HepG2 (cell line): ENCODE data around the gene BDKRB1. TPM values are rescaled to one million over a fixed set of nuclear protein-coding genes. Genes with fewer than 3 reads are reported as not detected.
A peak's percentile ranks its signal among the peaks of the same experiment; 100 is the strongest.

ENCODE experiments used
- ATAC-seq: fragments of 200-7000 bp; cut with Tn5 transposase; 3 replicates; pipeline ENCODE4 v1.9.1; 2020; ENCODE audit warnings: mild to moderate bottlenecking, moderate library complexity
- BruUV-seq: library from RNA; stranded (reverse); fragments of 400-500 nt; replicated peaks from 2 replicates; lab custom pipeline; 2021; lab: Mats Ljungman, UMichigan
- CTCF ChIA-PET: fragments of 300-600 bp; formaldehyde crosslinking; extraction: SDS; loops from one replicate; lab custom pipeline; 2021; ENCODE audit warnings: low total read pairs, inconsistent platforms, low intra/inter-chr PET ratio; lab: Yijun Ruan, JAX
- POLR2A ChIA-PET: fragments of 350-600 bp; sonication (Branson Sonifier 250); formaldehyde crosslinking; loops from one replicate; lab custom pipeline; 2020; ENCODE audit warnings: antibody characterized with exemption, inconsistent platforms; lab: Yijun Ruan, JAX
- DNase-seq: peaks from one replicate; pipeline ENCODE4 v3.0.0-alpha.2; 2015; ENCODE audit warnings: low spot score
- FAIRE-seq: peaks from 3 replicates; lab custom pipeline; 2011; peaks lifted over from hg19 to GRCh38; lab: Jason Lieb, UNC
- H2AFZ ChIP-seq: one replicate; pipeline ENCODE4 v1.6.1; 2011; ENCODE audit warnings: low read length, inconsistent platforms
- H3K27ac ChIP-seq: fragments of 300-600 bp; 3 replicates; pipeline ENCODE4 v1.8.0; 2011; ENCODE audit warnings: mixed run types, mild to moderate bottlenecking, mixed read lengths, low read length, inconsistent platforms; ENCODE audit not compliant: insufficient read depth; ENCODE audit errors: extremely low read length
- H3K27me3 ChIP-seq, 2 experiments: fragments of 200-600 bp in 1 of 2; 2 replicates in 1 of 2; 3 replicates in 1 of 2; pipeline versions ENCODE4 v1.6.0 to v1.8.0; 2011; ENCODE audit warnings: low read length in 2 of 2, mild to moderate bottlenecking in 2 of 2, moderate library complexity in 2 of 2, inconsistent platforms in 1 of 2; ENCODE audit not compliant: insufficient read depth in 2 of 2, control insufficient read depth in 1 of 2
- H3K36me3 ChIP-seq, 2 experiments: fragments of 200-600 bp in 1 of 2; replicated peaks in 1 of 2; 2 replicates in 1 of 2; 3 replicates in 1 of 2; pipeline versions ENCODE4 v1.5.1 to v1.8.0; 2011; ENCODE audit warnings: low read length in 2 of 2, inconsistent platforms in 1 of 2; ENCODE audit not compliant: insufficient read depth in 2 of 2, control insufficient read depth in 1 of 2
- H3K4me1 ChIP-seq: 2 replicates; pipeline ENCODE4 v1.5.1; 2012; ENCODE audit warnings: low read length, inconsistent platforms; ENCODE audit not compliant: insufficient read depth
- H3K4me2 ChIP-seq: 2 replicates; pipeline ENCODE4 v1.6.0; 2011; ENCODE audit warnings: low read depth, low read length, inconsistent platforms
- H3K4me3 ChIP-seq, 3 experiments: fragments of 200-600 bp in 1 of 3; sonication (generic), shearing (Covaris generic) in 1 of 3; replicated peaks in 1 of 3; 2 replicates each; pipeline ENCODE4 v1.5.1; 2011 to 2016; ENCODE audit warnings: low read length in 3 of 3, inconsistent platforms in 2 of 3, low read depth in 2 of 3, mild to moderate bottlenecking in 2 of 3, control low read depth in 1 of 3, mixed read lengths in 1 of 3; ENCODE audit not compliant: insufficient read depth in 1 of 3
- H3K79me2 ChIP-seq: one replicate; pipeline ENCODE4 v1.6.1; 2011; ENCODE audit warnings: low read length, inconsistent platforms; ENCODE audit not compliant: insufficient read depth
- H3K9ac ChIP-seq: 2 replicates; pipeline ENCODE4 v1.6.0; 2011; ENCODE audit warnings: mild to moderate bottlenecking, low read depth, low read length, inconsistent platforms; ENCODE audit not compliant: insufficient read depth
- H3K9me3 ChIP-seq: 2 replicates; pipeline ENCODE4 v1.5.1; 2012; ENCODE audit warnings: mild to moderate bottlenecking, low read length
- H4K20me1 ChIP-seq: 2 replicates; pipeline ENCODE4 v1.6.0; 2011; ENCODE audit warnings: inconsistent platforms, mild to moderate bottlenecking, low read length, moderate library complexity; ENCODE audit not compliant: insufficient read depth
- PLRG1 ChIP-seq: fragments of 450-650 bp; conservative IDR thresholded peaks from 2 replicates; pipeline ENCODE4 v1.6.1; 2016
- TBL1XR1 ChIP-seq: fragments of 150-350 bp; IDR thresholded peaks from 2 replicates; pipeline ENCODE4 v1.6.1; 2014; ENCODE audit warnings: borderline replicate concordance, low read length; ENCODE audit not compliant: partially characterized antibody
- ZBTB7A ChIP-seq: sonication (generic); formaldehyde crosslinking; IDR thresholded peaks from 2 replicates; pipeline ENCODE4 v1.8.0; 2022; ENCODE audit warnings: mild to moderate bottlenecking, missing genetic modification reagents
- ZNF878 ChIP-seq: sonication (generic); formaldehyde crosslinking; IDR thresholded peaks from 2 replicates; pipeline ENCODE4 v1.8.1; 2023; ENCODE audit warnings: mild to moderate bottlenecking, missing genetic modification reagents, moderate library complexity
- WGBS: methylation state at CpG from one replicate; pipeline ENCODE4 v1.1.6; 2017; ENCODE audit warnings: low lambda C conversion rate; 5-methylcytosine and 5-hydroxymethylcytosine counted together
- in situ Hi-C: cut with HindIII; loops from 2 replicates; pipeline ENCODE4 v1.10.0; 2017; ENCODE audit warnings: low pct_unique_long_range_greater_than_20kb; ENCODE audit not compliant: extremely low pct_ligation_motif_present
- intact Hi-C: fragments of 100-400 bp; cut with micrococcal nuclease; formaldehyde crosslinking; loops from one replicate; pipeline ENCODE4 v1.10.0; 2022; ENCODE audit not compliant: unreplicated experiment
- polyA plus RNA-seq, 8 experiments: library from polyadenylated mRNA; depleted of rRNA in 3 of 8; stranded (reverse) in 7 of 8; unstranded in 1 of 8; fragments of >200 nt; fragmentation: Illumina TruSeq in 4 of 8; extraction: Trizol in 4 of 8; gene quantifications; 2 replicates each; pipeline versions ENCODE4 v1.2.1 to v1.2.3, GENCODE V29; 2011 to 2016; ENCODE audit warnings: low read depth in 4 of 8, missing spikeins in 1 of 8, mixed read lengths in 1 of 8; ENCODE audit not compliant: insufficient read depth in 1 of 8
- total RNA-seq, 5 experiments: library from RNA; depleted of rRNA; stranded (reverse); fragments of >200 nt; fragmentation: Illumina TruSeq; extraction: Trizol; gene quantifications; 2 replicates each; pipeline ENCODE4 v1.2.3, GENCODE V29; 2016; ENCODE audit warnings: low read depth in 1 of 5
- TF ChIP-seq, protein P1 (sequence below): fragments of 450-650 bp; IDR thresholded peaks from 2 replicates; pipeline ENCODE4 v1.6.1; 2016
- TF ChIP-seq, protein P2 (sequence below): sonication (generic); formaldehyde crosslinking; IDR thresholded peaks from 2 replicates; pipeline ENCODE4 v1.5.0; 2020; ENCODE audit warnings: missing genetic modification reagents
- TF ChIP-seq, protein P3 (sequence below): sonication (generic); formaldehyde crosslinking; IDR thresholded peaks from 2 replicates; pipeline ENCODE4 v1.5.0; 2020; ENCODE audit warnings: mild to moderate bottlenecking, missing genetic modification reagents

BDKRB1 gene
- total and polyA plus RNA-seq, 2 of the 13 experiments (the other 11 are each of a cell fraction or from before 2014, with no cell fraction given): 0.05 TPM; not detected in 1

DNA sequence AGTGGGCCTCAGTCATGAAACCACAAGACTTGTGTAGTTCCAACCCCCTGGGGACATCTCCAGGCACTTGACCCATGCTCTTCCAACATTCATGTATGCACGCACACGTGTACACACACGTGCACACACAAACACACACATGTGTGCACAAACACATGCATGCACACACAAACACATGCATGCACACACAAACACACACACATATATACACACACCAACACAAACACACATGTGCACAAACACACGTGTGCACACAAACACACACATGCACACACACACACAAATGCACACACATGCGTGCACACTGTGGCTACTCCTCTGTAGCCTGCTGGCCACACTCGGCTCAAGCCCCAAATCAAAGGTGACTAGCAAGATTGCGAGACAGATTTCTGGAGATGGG is 28.6 kb upstream of the BDKRB1 start:
- Histone ChIP-seq H3K79me2 (no peaks in the 10 kb centered on the region), H3K36me3 (no peaks in the 10 kb centered on the region), H3K4me3 (no peak overlapping the region), H3K4me2 (no peak overlapping the region), H3K9me3 (no peaks in the 10 kb centered on the region), H3K27ac (no peak overlapping the region), H3K9ac (no peak overlapping the region), H3K4me1 (no peaks in the 10 kb centered on the region), H4K20me1 (no peaks in the 10 kb centered on the region)
- intact Hi-C loops: no loop called here
- ChIA-PET POLR2A (no interaction called here), CTCF (no interaction called here)
- in situ Hi-C loops: no loop called here
- 43% methylated on average over 7 of the region's 7 CpGs for whole genome bisulfite sequencing
- no TSS peak for BruUV-seq
- no peak for DNase-seq
- no peak for TF ChIP-seq TBL1XR1
- TF ChIP-seq, protein P1, sequence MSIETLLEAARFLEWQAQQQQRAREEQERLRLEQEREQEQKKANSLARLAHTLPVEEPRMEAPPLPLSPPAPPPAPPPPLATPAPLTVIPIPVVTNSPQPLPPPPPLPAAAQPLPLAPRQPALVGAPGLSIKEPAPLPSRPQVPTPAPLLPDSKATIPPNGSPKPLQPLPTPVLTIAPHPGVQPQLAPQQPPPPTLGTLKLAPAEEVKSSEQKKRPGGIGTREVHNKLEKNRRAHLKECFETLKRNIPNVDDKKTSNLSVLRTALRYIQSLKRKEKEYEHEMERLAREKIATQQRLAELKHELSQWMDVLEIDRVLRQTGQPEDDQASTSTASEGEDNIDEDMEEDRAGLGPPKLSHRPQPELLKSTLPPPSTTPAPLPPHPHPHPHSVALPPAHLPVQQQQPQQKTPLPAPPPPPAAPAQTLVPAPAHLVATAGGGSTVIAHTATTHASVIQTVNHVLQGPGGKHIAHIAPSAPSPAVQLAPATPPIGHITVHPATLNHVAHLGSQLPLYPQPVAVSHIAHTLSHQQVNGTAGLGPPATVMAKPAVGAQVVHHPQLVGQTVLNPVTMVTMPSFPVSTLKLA: peak; percentile 100
- TF ChIP-seq, all 625 proteins: peak for 1
- FAIRE-seq: no peak
- ATAC-seq: no peak
- peaks cover 0 to 12% of the 10 kb centered on the region in 2 experiments; a peak in 2 of 5 replicates for H3K27me3 ChIP-seq
- no peak overlapping the region for H2AFZ ChIP-seq

DNA sequence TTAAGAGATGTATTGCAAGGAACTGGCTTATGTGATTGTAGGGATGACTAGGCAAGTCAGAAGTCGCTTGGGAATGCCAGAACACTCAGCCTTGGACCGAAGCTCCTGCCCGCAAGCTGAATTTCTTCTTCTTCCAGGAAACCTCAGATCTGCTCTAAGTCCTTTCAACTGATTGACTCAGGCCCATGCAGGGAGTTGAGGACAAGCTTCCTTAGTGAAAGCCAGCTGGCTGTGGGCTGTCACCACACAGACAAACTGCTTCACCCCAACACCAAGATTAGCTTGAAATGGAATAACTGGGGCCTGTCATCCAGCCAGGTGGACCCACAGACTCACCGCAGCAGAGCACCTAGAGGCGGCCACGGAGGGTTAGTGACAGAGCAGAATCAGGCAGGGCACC is 26.7 kb upstream of the BDKRB1 start:
- Histone ChIP-seq H3K9me3 (no peaks in the 10 kb centered on the region), H4K20me1 (no peaks in the 10 kb centered on the region), H2AFZ (no peak overlapping the region), H3K4me2 (no peak overlapping the region), H3K36me3 (no peaks in the 10 kb centered on the region), H3K4me3 (no peak overlapping the region), H3K27ac (no peak overlapping the region), H3K79me2 (no peaks in the 10 kb centered on the region), H3K27me3 (peaks cover 0 to 14% of the 10 kb centered on the region in 2 experiments; a peak in 2 of 5 replicates), H3K4me1 (no peaks in the 10 kb centered on the region), H3K9ac (no peak overlapping the region)
- ATAC-seq (no peak), FAIRE-seq (no peak), DNase-seq (no peak)
- POLR2A ChIA-PET: no interaction called here
- in situ Hi-C loops (no loop called here), intact Hi-C loops (no loop called here)
- TF ChIP-seq, protein P2, sequence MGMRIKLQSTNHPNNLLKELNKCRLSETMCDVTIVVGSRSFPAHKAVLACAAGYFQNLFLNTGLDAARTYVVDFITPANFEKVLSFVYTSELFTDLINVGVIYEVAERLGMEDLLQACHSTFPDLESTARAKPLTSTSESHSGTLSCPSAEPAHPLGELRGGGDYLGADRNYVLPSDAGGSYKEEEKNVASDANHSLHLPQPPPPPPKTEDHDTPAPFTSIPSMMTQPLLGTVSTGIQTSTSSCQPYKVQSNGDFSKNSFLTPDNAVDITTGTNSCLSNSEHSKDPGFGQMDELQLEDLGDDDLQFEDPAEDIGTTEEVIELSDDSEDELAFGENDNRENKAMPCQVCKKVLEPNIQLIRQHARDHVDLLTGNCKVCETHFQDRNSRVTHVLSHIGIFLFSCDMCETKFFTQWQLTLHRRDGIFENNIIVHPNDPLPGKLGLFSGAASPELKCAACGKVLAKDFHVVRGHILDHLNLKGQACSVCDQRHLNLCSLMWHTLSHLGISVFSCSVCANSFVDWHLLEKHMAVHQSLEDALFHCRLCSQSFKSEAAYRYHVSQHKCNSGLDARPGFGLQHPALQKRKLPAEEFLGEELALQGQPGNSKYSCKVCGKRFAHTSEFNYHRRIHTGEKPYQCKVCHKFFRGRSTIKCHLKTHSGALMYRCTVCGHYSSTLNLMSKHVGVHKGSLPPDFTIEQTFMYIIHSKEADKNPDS: no peak
- TF ChIP-seq, protein P3, sequence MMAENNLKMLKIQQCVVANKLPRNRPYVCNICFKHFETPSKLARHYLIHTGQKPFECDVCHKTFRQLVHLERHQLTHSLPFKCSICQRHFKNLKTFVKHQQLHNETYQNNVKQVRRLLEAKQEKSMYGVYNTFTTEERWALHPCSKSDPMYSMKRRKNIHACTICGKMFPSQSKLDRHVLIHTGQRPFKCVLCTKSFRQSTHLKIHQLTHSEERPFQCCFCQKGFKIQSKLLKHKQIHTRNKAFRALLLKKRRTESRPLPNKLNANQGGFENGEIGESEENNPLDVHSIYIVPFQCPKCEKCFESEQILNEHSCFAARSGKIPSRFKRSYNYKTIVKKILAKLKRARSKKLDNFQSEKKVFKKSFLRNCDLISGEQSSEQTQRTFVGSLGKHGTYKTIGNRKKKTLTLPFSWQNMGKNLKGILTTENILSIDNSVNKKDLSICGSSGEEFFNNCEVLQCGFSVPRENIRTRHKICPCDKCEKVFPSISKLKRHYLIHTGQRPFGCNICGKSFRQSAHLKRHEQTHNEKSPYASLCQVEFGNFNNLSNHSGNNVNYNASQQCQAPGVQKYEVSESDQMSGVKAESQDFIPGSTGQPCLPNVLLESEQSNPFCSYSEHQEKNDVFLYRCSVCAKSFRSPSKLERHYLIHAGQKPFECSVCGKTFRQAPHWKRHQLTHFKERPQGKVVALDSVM (CRISPR knock-in tag): no peak
- TF ChIP-seq PLRG1 (no peak), ZNF878 (CRISPR knock-in tag) (no peak), ZBTB7A (CRISPR knock-in tag) (no peak)
- WGBS: 51% methylated on average over 6 of the region's 6 CpGs
- CTCF ChIA-PET: no interaction called here
- BruUV-seq: no TSS peak
